ENCODE results near the gene SLCO4C1.

SLCO4C1 gene

DNA sequence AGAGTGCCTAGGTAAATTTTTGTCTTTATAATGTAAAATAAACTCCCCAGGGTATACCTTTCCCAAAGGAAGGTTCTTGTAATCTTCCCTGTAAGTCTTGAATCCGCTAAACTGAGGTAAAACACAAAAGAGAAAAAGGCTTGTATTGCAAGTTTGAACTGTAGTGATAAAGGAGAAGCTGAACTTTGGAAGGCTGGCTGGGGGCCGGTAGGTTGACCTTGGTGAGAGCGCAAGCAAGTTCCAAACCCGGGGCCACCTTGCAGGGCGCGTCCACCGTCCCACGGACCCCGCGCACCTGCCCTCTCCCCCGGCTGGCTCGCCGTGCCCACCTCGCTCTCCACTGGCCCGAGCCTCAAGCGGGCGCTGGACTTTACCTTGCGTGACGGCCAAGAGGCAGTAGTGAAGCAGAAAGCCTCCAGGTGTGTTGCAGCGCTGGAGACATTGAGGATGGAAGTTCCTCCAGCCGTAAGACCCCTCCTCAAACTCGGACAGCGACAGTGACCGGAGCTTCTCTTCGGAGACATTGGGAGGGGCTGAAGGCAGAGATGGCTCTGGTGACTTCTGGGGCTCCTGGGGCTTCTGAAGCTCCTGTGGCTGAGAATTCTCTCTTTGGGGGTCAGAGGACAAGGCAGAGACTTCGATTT, 428 bp downstream of the SLCO4C1 start:
- no peak overlapping the region for H4K5ac ChIP-seq (ENCODE audit: low read length)
- WGBS (ENCODE audit: extremely low coverage, insufficient coverage, low lambda C conversion rate): no CpG with 5 or more reads among the region's 26 CpGs
- H3K9ac ChIP-seq (ENCODE audit: low read length): peak overlapping the region; percentile 63
- H3K18ac ChIP-seq (ENCODE audit: low read length): no peak overlapping the region
- peak overlapping the region; percentile 26 for H3K56ac ChIP-seq (ENCODE audit: low read length)
- peak overlapping the region; percentile 4 for H3K4me2 ChIP-seq (ENCODE audit: low read length)
- H2BK5ac ChIP-seq (ENCODE audit: low read length): no peak overlapping the region
- peak; percentile 27 for DNase-seq
- no peaks in the 10 kb centered on the region for H3K27me3 ChIP-seq (ENCODE audit: insufficient read depth, low read length, poor library complexity)
- H3K4me1 ChIP-seq (ENCODE audit: control insufficient read depth, low read depth, low read length): peaks cover 2% of the 10 kb centered on the region
- H3K23ac ChIP-seq (ENCODE audit: low read length): no peak overlapping the region
- H3K79me1 ChIP-seq (ENCODE audit: low read length): no peaks in the 10 kb centered on the region
- H4K8ac ChIP-seq (ENCODE audit: low read depth, low read length): no peak overlapping the region
- no peak overlapping the region for H2AK5ac ChIP-seq (ENCODE audit: low read length)
- H3K36me3 ChIP-seq (ENCODE audit: control insufficient read depth, insufficient read depth, low read length): no peaks in the 10 kb centered on the region
- peak overlapping the region; percentile 65 for H3K4me3 ChIP-seq (ENCODE audit: low read length)
- no peak overlapping the region for H2BK15ac ChIP-seq (replicated peaks; ENCODE audit: low read depth)
- H3K27ac ChIP-seq (ENCODE audit: low read depth, low read length): no peak overlapping the region
- H3K79me2 ChIP-seq (ENCODE audit: control insufficient read depth, insufficient read depth, low read length): no peaks in the 10 kb centered on the region
- H2BK120ac ChIP-seq (ENCODE audit: low read depth, low read length): no peak overlapping the region
- H3K4ac ChIP-seq (ENCODE audit: low read depth, low read length): no peak overlapping the region

DNA sequence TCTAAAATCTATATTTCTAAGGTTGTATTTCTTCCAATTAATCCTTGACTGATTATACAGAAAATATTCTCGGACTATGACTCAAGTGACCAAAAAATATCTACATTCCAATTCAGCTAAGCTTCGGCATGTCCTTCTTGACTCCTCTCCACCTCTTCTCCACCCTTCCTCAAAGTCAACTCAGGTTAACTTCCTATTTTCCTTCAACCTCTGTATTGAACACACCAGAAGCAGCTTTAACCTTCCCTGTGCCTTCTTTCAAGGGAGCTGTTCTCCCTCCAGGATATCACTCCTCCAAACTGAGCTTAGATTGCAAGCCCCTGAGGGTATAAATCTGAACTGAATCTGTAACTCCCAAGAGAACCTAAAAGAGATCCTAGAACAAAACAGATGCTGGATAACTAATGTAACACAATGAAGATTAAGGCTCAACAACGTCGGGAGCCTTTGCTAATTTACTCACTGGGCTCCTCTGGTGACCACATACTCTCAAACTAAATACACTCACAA, 1.1 kb downstream of the SLCO4C1 start:
- no peak overlapping the region for H2AK5ac ChIP-seq (ENCODE audit: low read length)
- H3K79me1 ChIP-seq (ENCODE audit: low read length): no peaks in the 10 kb centered on the region
- no peak overlapping the region for H2BK120ac ChIP-seq (ENCODE audit: low read depth, low read length)
- no peak overlapping the region for H2BK15ac ChIP-seq (replicated peaks; ENCODE audit: low read depth)
- no peak overlapping the region for H3K4me3 ChIP-seq (ENCODE audit: low read length)
- no CpG with 5 or more reads among the region's 4 CpGs for WGBS (ENCODE audit: extremely low coverage, insufficient coverage, low lambda C conversion rate)
- no peak overlapping the region for H3K9ac ChIP-seq (ENCODE audit: low read length)
- H3K79me2 ChIP-seq (ENCODE audit: control insufficient read depth, insufficient read depth, low read length): no peaks in the 10 kb centered on the region
- no peak overlapping the region for H3K4ac ChIP-seq (ENCODE audit: low read depth, low read length)
- H3K27me3 ChIP-seq (ENCODE audit: insufficient read depth, low read length, poor library complexity): no peaks in the 10 kb centered on the region
- no peak overlapping the region for H3K18ac ChIP-seq (ENCODE audit: low read length)
- H3K4me1 ChIP-seq (ENCODE audit: control insufficient read depth, low read depth, low read length): peaks cover 2% of the 10 kb centered on the region
- H4K8ac ChIP-seq (ENCODE audit: low read depth, low read length): no peak overlapping the region
- H3K23ac ChIP-seq (ENCODE audit: low read length): no peak overlapping the region
- H3K27ac ChIP-seq (ENCODE audit: low read depth, low read length): no peak overlapping the region
- peak; percentile 17 for DNase-seq
- H3K56ac ChIP-seq (ENCODE audit: low read length): no peak overlapping the region
- no peak overlapping the region for H2BK5ac ChIP-seq (ENCODE audit: low read length)
- no peak overlapping the region for H4K5ac ChIP-seq (ENCODE audit: low read length)
- no peak overlapping the region for H3K4me2 ChIP-seq (ENCODE audit: low read length)
- H3K36me3 ChIP-seq (ENCODE audit: control insufficient read depth, insufficient read depth, low read length): no peaks in the 10 kb centered on the region

DNA sequence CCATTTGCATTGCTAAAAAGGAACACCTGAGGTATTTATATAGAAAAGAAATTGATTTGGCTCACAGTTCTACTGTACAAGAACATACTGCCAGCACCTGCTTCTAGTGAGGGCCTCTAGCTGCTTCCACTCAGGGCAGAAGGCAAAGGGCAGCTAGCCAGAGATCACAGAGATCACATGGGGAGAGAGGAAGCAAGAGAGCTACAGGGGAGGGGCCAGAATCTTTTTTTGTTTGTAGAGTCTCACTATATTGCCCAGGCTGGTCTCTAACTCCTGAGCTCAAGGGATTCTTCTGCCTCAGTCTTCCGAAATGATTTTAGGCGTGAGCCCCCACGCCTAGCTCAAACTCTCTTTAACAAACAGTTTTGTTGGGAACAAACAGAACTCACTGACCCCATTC, 6.1 kb downstream of the SLCO4C1 start:
- Histone ChIP-seq H3K18ac (ENCODE audit: low read length) (no peak overlapping the region), H3K79me1 (ENCODE audit: low read length) (no peaks in the 10 kb centered on the region), H4K5ac (ENCODE audit: low read length) (no peak overlapping the region), H3K56ac (ENCODE audit: low read length) (no peak overlapping the region), H3K4me2 (ENCODE audit: low read length) (no peak overlapping the region), H2BK120ac (ENCODE audit: low read depth, low read length) (no peak overlapping the region), H2BK5ac (ENCODE audit: low read length) (no peak overlapping the region), H3K27ac (ENCODE audit: low read depth, low read length) (no peak overlapping the region), H3K27me3 (ENCODE audit: insufficient read depth, low read length, poor library complexity) (no peaks in the 10 kb centered on the region), H3K4me1 (ENCODE audit: control insufficient read depth, low read depth, low read length) (no peaks in the 10 kb centered on the region), H3K9ac (ENCODE audit: low read length) (no peak overlapping the region), H3K36me3 (ENCODE audit: control insufficient read depth, insufficient read depth, low read length) (no peaks in the 10 kb centered on the region), H3K79me2 (ENCODE audit: control insufficient read depth, insufficient read depth, low read length) (no peaks in the 10 kb centered on the region), H3K4ac (ENCODE audit: low read depth, low read length) (no peak overlapping the region), H3K23ac (ENCODE audit: low read length) (no peak overlapping the region), H2AK5ac (ENCODE audit: low read length) (no peak overlapping the region), H2BK15ac (replicated peaks; ENCODE audit: low read depth) (no peak overlapping the region), H4K8ac (ENCODE audit: low read depth, low read length) (no peak overlapping the region), H3K4me3 (ENCODE audit: low read length) (no peak overlapping the region)
- DNase-seq: no peak
- no CpG with 5 or more reads among the region's 3 CpGs for WGBS (ENCODE audit: extremely low coverage, insufficient coverage, low lambda C conversion rate)

DNA sequence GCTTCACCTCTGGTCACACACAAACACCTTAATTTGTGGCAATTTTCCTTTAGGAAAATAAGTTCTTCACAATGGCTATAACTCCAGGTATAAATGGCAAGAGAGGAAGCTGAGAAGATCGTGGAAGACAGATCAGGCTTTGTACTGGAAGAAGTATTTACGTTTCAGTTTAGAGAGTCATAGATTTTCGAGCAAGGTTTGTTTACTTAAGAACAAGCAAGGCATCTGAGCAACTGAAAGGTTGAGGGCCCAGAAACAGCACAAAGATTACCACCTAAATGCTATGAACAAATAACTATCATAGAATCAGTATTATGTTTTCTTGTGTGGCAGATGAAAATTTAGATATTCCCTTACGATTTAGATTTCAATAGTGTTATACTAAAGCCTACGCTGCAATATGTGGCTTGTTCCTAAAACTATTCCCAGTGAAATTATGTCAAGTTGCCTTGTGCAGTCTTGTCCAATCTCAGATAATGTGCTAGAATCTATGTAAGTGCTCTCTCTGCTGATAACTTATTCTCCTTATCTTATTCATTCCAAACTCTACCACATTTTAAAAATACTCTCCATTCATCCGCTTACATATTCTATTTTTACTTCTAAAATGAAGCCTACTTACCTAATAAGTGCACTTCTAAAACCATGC, 6.7 kb downstream of the SLCO4C1 start:
- H3K79me1 ChIP-seq (ENCODE audit: low read length): no peaks in the 10 kb centered on the region
- H3K27ac ChIP-seq (ENCODE audit: low read depth, low read length): no peak overlapping the region
- H3K4me1 ChIP-seq (ENCODE audit: control insufficient read depth, low read depth, low read length): no peaks in the 10 kb centered on the region
- no peaks in the 10 kb centered on the region for H3K36me3 ChIP-seq (ENCODE audit: control insufficient read depth, insufficient read depth, low read length)
- no peak for DNase-seq
- no peak overlapping the region for H3K23ac ChIP-seq (ENCODE audit: low read length)
- no peak overlapping the region for H3K4me3 ChIP-seq (ENCODE audit: low read length)
- H3K18ac ChIP-seq (ENCODE audit: low read length): no peak overlapping the region
- H3K4me2 ChIP-seq (ENCODE audit: low read length): no peak overlapping the region
- no peaks in the 10 kb centered on the region for H3K79me2 ChIP-seq (ENCODE audit: control insufficient read depth, insufficient read depth, low read length)
- WGBS (ENCODE audit: extremely low coverage, insufficient coverage, low lambda C conversion rate): 100% methylated on average over 1 of the region's 6 CpGs
- no peaks in the 10 kb centered on the region for H3K27me3 ChIP-seq (ENCODE audit: insufficient read depth, low read length, poor library complexity)
- no peak overlapping the region for H3K9ac ChIP-seq (ENCODE audit: low read length)
- no peak overlapping the region for H3K56ac ChIP-seq (ENCODE audit: low read length)
- no peak overlapping the region for H2BK120ac ChIP-seq (ENCODE audit: low read depth, low read length)
- no peak overlapping the region for H4K8ac ChIP-seq (ENCODE audit: low read depth, low read length)
- no peak overlapping the region for H4K5ac ChIP-seq (ENCODE audit: low read length)
- H2BK15ac ChIP-seq (replicated peaks; ENCODE audit: low read depth): no peak overlapping the region
- no peak overlapping the region for H2AK5ac ChIP-seq (ENCODE audit: low read length)
- no peak overlapping the region for H3K4ac ChIP-seq (ENCODE audit: low read depth, low read length)
- no peak overlapping the region for H2BK5ac ChIP-seq (ENCODE audit: low read length)

DNA sequence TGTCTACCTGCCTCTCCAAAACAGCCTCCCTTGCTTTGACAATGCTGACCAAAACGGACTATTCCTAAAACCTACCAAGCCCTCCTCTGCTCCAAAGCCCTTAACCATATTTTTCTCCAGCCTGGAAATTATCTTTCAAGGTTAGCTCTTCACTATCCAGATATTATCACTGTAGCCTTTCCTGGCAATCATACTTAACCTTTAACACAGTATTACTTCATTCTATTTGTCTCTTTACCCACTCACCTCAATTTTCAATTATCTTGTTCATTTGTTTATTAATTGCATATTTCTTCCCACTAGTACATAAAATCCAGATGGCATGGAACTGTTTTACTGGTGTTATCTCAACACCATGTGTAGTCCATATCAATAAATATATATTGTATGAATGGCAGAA, 7.5 kb downstream of the SLCO4C1 start:
- Histone ChIP-seq H3K27me3 (ENCODE audit: insufficient read depth, low read length, poor library complexity) (no peaks in the 10 kb centered on the region), H4K8ac (ENCODE audit: low read depth, low read length) (no peak overlapping the region), H3K18ac (ENCODE audit: low read length) (no peak overlapping the region), H3K56ac (ENCODE audit: low read length) (no peak overlapping the region), H3K4me2 (ENCODE audit: low read length) (no peak overlapping the region), H2BK5ac (ENCODE audit: low read length) (no peak overlapping the region), H3K79me2 (ENCODE audit: control insufficient read depth, insufficient read depth, low read length) (no peaks in the 10 kb centered on the region), H3K27ac (ENCODE audit: low read depth, low read length) (no peak overlapping the region), H3K36me3 (ENCODE audit: control insufficient read depth, insufficient read depth, low read length) (no peaks in the 10 kb centered on the region), H2AK5ac (ENCODE audit: low read length) (no peak overlapping the region), H3K4ac (ENCODE audit: low read depth, low read length) (no peak overlapping the region), H3K4me1 (ENCODE audit: control insufficient read depth, low read depth, low read length) (no peaks in the 10 kb centered on the region), H3K4me3 (ENCODE audit: low read length) (no peak overlapping the region), H2BK15ac (replicated peaks; ENCODE audit: low read depth) (no peak overlapping the region), H3K79me1 (ENCODE audit: low read length) (no peaks in the 10 kb centered on the region), H4K5ac (ENCODE audit: low read length) (no peak overlapping the region), H2BK120ac (ENCODE audit: low read depth, low read length) (no peak overlapping the region), H3K23ac (ENCODE audit: low read length) (no peak overlapping the region), H3K9ac (ENCODE audit: low read length) (no peak overlapping the region)
- no peak for DNase-seq
- no CpG with 5 or more reads among the region's 1 CpG for WGBS (ENCODE audit: extremely low coverage, insufficient coverage, low lambda C conversion rate)

Measured in mesendoderm (in vitro differentiated cells).